ENCODE results near the gene ATP5PD. TPM values are rescaled to one million over a fixed set of nuclear protein-coding genes. Genes with fewer than 3 reads are reported as not detected.

The ATP5PD gene
- total and polyA plus RNA-seq, 2 of the 13 experiments (the other 11 are each of a cell fraction or from before 2014, with no cell fraction given) = 158 to 428 TPM

DNA sequence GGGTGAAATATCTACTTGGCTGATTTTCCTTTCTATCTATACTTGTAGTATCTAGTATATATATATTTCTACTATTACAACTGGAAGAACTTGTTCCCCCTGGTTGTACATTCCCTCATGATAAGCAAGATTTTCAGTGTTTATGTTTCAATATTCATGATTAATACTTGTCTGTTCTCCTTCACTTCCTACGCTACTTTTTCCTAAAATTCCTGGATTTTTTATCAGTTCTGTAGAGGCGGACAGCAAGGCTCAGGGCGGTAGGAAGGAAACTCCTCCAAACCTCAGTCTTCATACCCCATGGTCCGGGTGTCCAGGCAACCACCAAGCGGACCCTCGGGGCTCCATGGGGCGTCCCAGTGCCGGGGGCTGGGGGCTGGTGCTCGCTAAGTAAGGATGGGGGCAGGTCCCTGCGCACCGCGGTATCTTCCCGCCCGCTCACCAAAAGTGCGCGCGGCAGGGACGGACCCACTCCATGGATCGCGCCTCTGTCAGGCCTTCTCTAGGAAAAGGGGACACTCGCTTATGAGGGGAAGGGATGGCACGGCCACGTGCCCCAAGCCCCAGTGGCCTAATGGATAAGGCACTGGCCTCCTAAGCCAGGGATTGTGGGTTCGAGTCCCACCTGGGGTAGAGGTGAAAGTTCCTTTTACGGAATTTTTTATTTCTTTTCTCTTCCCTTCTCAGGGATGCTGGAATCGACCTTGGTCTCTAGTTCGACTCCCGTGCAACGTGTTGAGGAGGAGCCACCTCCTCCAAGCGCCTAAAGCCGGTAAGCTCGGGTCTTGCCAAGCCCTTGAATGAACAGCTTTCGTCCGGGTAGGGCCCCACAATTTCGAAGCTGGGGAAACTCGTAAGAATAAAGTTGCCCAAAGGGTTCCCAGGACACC lies 13.2 kb downstream of the ATP5PD start (continued):
- TF ChIP-seq ZNF276 (CRISPR knock-in tag; IDR thresholded peaks at IDR 0.05; ENCODE audit: low read depth) = peak; percentile 73; the same call in 1 of the 2 replicates
- TF ChIP-seq POLR2A (IDR thresholded peaks at IDR 0.05; ENCODE audit: insufficient read depth in 1 of 2, low read depth in 2 of 2, low read length in 2 of 2) = 0 out of 4 replicates have a peak, but pooled peaks of 1 of the 2 experiments have one; percentile 5
- TF ChIP-seq HDAC2 (CRISPR knock-in tag; IDR thresholded peaks at IDR 0.05) = peak; percentile 90
- TF ChIP-seq, protein P1, sequence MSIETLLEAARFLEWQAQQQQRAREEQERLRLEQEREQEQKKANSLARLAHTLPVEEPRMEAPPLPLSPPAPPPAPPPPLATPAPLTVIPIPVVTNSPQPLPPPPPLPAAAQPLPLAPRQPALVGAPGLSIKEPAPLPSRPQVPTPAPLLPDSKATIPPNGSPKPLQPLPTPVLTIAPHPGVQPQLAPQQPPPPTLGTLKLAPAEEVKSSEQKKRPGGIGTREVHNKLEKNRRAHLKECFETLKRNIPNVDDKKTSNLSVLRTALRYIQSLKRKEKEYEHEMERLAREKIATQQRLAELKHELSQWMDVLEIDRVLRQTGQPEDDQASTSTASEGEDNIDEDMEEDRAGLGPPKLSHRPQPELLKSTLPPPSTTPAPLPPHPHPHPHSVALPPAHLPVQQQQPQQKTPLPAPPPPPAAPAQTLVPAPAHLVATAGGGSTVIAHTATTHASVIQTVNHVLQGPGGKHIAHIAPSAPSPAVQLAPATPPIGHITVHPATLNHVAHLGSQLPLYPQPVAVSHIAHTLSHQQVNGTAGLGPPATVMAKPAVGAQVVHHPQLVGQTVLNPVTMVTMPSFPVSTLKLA (IDR thresholded peaks at IDR 0.05) = peak; percentile 81
- no peak for TF ChIP-seq CENPBD1 (CRISPR knock-in tag; IDR thresholded peaks at IDR 0.05; ENCODE audit: borderline replicate concordance, low read depth)
- peak; percentile 25; the same call in 1 of the 2 replicates for TF ChIP-seq ZNF780A (CRISPR knock-in tag; IDR thresholded peaks at IDR 0.05)
- TF ChIP-seq KLF16 (CRISPR knock-in tag; IDR thresholded peaks at IDR 0.05) = peak in 1 of 2 experiments; percentile 33; a peak in 1 of 4 replicates
- TF ChIP-seq, protein P2, sequence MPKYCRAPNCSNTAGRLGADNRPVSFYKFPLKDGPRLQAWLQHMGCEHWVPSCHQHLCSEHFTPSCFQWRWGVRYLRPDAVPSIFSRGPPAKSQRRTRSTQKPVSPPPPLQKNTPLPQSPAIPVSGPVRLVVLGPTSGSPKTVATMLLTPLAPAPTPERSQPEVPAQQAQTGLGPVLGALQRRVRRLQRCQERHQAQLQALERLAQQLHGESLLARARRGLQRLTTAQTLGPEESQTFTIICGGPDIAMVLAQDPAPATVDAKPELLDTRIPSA (CRISPR knock-in tag; IDR thresholded peaks at IDR 0.05; ENCODE audit: borderline replicate concordance) = peak; percentile 88; the same call in 1 of the 2 replicates
- no peak; the same call in 1 of the 2 replicates for TF ChIP-seq SOX5 (CRISPR knock-in tag; IDR thresholded peaks at IDR 0.05; ENCODE audit: borderline replicate concordance)
- 0 out of 2 replicates have a peak, but pooled peaks have one; percentile 44 for TF ChIP-seq ZNF296 (CRISPR knock-in tag; conservative IDR thresholded peaks at IDR 0.05)
- TF ChIP-seq AGO2 (optimal IDR thresholded peaks at IDR 0.05; ENCODE audit: low read depth, low read length) = no peak
- TF ChIP-seq MAFG (CRISPR knock-in tag; IDR thresholded peaks at IDR 0.05) = no peak
- TF ChIP-seq RBM39 (IDR thresholded peaks at IDR 0.05; ENCODE audit: low read depth, low read length, poor library complexity, severe bottlenecking) = no peak
- peak; percentile 77; the same call in 1 of the 2 replicates for TF ChIP-seq SIX4 (CRISPR knock-in tag; IDR thresholded peaks at IDR 0.05)
- TF ChIP-seq ADNP (CRISPR knock-in tag; IDR thresholded peaks at IDR 0.05) = no peak
- peak; percentile 53 for TF ChIP-seq ZNF552 (CRISPR knock-in tag; IDR thresholded peaks at IDR 0.05; ENCODE audit: borderline replicate concordance)
- 0 out of 2 replicates have a peak, but pooled peaks have one; percentile 18 for TF ChIP-seq ZNF558 (CRISPR knock-in tag; IDR thresholded peaks at IDR 0.05; ENCODE audit: borderline replicate concordance)
- peak; percentile 80 for TF ChIP-seq ZNF12 (CRISPR knock-in tag; IDR thresholded peaks at IDR 0.05)
- no peak for TF ChIP-seq MAZ (IDR thresholded peaks at IDR 0.05; ENCODE audit: borderline replicate concordance, low read depth, low read length)
- TF ChIP-seq MAZ (CRISPR knock-in tag; IDR thresholded peaks at IDR 0.05; ENCODE audit: low read depth) = peak; percentile 87
- TF ChIP-seq, protein P3, sequence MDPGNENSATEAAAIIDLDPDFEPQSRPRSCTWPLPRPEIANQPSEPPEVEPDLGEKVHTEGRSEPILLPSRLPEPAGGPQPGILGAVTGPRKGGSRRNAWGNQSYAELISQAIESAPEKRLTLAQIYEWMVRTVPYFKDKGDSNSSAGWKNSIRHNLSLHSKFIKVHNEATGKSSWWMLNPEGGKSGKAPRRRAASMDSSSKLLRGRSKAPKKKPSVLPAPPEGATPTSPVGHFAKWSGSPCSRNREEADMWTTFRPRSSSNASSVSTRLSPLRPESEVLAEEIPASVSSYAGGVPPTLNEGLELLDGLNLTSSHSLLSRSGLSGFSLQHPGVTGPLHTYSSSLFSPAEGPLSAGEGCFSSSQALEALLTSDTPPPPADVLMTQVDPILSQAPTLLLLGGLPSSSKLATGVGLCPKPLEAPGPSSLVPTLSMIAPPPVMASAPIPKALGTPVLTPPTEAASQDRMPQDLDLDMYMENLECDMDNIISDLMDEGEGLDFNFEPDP (CRISPR knock-in tag; conservative IDR thresholded peaks at IDR 0.05) = peak; percentile 81; the same call in 1 of the 2 replicates
- no peak for TF ChIP-seq NFE2L2 (IDR thresholded peaks at IDR 0.05; ENCODE audit: low read length)
- peak; percentile 57; the same call in 1 of the 2 replicates for TF ChIP-seq ZNF329 (CRISPR knock-in tag; IDR thresholded peaks at IDR 0.05; ENCODE audit: low read depth)
- no peak for TF ChIP-seq SMARCC2 (IDR thresholded peaks at IDR 0.05)
